Omental fat pad (tissue), 4 donors: ENCODE measurements around the gene MALAT1. TPM values are rescaled to one million over a fixed set of nuclear protein-coding genes. Genes with fewer than 3 reads are reported as not detected.
"Not testable (repeated sequence)": the region's sequence is repeated elsewhere in the genome, so short reads cannot be mapped to it uniquely, and the experiment has no call there.

Source experiments
- ATAC-seq: fragments of 150-250 bp; one replicate; pipeline ENCODE4 v1.9.1; 2016; ENCODE audit warnings: mild to moderate bottlenecking, moderate library complexity; ENCODE audit not compliant: low FRiP score
- DNase-seq: peaks from one replicate; pipeline ENCODE4 v3.0.0-alpha.2; 2019; ENCODE audit warnings: low spot score
- total RNA-seq, 4 donors: library from RNA; depleted of rRNA; stranded (reverse); fragments of >200 nt; gene quantifications; one replicate each; pipeline ENCODE4 v1.1.0, GENCODE V29; 2016
- TF ChIP-seq, protein P1 (sequence below), 3 donors: fragments of 450-650 bp; IDR thresholded peaks; one replicate each; pipeline ENCODE4 v1.5.1; 2016 to 2017; ENCODE audit warnings: antibody characterized with exemption in 3 of 3, mild to moderate bottlenecking in 3 of 3, moderate library complexity in 2 of 3

Gene MALAT1
- total RNA-seq, 4 donors from 2014 or later: 11,614 to 21,764 (median 16,063) TPM

DNA sequence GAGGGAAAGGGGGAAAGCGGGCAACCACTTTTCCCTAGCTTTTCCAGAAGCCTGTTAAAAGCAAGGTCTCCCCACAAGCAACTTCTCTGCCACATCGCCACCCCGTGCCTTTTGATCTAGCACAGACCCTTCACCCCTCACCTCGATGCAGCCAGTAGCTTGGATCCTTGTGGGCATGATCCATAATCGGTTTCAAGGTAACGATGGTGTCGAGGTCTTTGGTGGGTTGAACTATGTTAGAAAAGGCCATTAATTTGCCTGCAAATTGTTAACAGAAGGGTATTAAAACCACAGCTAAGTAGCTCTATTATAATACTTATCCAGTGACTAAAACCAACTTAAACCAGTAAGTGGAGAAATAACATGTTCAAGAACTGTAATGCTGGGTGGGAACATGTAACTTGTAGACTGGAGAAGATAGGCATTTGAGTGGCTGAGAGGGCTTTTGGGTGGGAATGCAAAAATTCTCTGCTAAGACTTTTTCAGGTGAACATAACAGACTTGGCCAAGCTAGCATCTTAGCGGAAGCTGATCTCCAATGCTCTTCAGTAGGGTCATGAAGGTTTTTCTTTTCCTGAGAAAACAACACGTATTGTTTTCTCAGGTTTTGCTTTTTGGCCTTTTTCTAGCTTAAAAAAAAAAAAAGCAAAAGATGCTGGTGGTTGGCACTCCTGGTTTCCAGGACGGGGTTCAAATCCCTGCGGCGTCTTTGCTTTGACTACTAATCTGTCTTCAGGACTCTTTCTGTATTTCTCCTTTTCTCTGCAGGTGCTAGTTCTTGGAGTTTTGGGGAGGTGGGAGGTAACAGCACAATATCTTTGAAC lies 6.8 kb downstream of the MALAT1 start:
- DNase-seq: peak; percentile 42
- ATAC-seq: no peak
- TF ChIP-seq, protein P1, sequence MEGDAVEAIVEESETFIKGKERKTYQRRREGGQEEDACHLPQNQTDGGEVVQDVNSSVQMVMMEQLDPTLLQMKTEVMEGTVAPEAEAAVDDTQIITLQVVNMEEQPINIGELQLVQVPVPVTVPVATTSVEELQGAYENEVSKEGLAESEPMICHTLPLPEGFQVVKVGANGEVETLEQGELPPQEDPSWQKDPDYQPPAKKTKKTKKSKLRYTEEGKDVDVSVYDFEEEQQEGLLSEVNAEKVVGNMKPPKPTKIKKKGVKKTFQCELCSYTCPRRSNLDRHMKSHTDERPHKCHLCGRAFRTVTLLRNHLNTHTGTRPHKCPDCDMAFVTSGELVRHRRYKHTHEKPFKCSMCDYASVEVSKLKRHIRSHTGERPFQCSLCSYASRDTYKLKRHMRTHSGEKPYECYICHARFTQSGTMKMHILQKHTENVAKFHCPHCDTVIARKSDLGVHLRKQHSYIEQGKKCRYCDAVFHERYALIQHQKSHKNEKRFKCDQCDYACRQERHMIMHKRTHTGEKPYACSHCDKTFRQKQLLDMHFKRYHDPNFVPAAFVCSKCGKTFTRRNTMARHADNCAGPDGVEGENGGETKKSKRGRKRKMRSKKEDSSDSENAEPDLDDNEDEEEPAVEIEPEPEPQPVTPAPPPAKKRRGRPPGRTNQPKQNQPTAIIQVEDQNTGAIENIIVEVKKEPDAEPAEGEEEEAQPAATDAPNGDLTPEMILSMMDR (IDR thresholded peaks at IDR 0.05): no peak

DNA sequence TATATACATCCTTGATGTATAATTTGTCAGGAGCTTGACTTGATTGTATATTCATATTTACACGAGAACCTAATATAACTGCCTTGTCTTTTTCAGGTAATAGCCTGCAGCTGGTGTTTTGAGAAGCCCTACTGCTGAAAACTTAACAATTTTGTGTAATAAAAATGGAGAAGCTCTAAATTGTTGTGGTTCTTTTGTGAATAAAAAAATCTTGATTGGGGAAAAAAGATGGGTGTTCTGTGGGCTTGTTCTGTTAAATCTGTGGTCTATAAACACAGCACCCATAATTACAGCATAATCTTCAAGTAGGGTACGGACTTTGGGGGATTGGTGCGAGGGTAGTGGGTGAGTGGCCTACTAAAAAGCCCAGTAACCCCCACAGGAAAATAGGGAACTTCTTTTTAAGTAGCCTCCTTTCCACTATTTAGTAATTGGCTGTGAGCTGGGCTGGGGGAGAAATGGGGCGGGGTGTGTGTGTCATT lies 7.5 kb downstream of the MALAT1 start:
- DNase-seq (peak; percentile 30), ATAC-seq (no peak)
- TF ChIP-seq, protein P1 (IDR thresholded peaks at IDR 0.05): no peak

DNA sequence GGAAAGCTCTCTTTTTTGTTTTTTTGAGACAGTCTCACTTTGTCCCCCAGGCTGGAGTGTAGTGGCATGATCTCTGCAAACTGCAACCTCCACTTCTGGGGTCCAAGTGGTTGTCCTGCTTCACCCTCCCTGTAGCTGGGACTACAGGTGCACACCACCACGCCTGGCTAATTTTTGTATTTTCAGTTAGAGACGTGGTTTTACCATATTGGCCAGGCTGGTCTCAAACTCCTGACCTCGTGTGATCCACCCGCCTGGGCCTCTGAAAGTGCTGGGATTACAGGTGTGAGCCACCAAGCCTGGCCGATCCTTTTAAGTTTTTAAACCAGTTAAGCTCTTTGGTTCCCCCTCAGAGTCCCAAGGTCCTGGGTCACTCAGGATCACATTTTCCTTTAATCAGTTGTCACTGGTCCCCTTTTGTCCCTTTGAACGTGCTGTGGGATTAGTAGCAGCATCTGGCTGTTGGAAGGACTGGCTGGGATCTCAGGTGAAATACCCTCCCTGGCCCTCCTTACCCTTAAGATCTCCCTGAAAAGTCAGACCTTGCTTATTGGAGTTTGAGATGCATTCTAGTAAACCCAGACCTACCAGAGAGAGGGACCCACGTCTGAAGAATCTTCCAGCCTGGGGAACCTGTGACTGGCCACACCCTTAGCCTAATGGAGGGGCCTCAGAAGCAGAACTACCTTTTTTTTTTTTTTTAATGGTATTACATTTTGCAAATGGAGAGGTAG lies 8.1 kb downstream of the MALAT1 start:
- TF ChIP-seq, protein P1 (IDR thresholded peaks at IDR 0.05): no peak
- peak; percentile 55 for ATAC-seq
- peak; percentile 40 for DNase-seq

DNA sequence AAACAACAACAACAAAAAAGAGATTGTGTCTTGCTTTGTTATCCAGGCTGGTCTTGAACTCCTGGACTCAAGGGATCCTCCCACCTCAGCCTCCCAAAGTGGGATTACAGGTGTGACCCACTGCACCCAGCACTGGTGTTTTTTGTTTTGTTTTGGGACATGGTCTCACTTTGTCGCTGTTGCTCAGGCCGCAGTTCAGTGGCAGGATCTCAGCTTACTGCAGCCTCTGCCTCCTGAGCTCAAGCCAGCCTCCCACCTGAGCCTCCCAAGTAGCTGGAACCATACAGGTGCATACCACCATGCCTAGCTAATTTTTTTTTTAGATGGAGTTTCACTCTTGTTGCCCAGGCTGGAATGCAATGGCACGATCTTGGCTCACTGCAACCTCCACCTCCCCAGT lies 13.5 kb downstream of the MALAT1 start:
- not testable (repeated sequence) for ATAC-seq, DNase-seq

DNA sequence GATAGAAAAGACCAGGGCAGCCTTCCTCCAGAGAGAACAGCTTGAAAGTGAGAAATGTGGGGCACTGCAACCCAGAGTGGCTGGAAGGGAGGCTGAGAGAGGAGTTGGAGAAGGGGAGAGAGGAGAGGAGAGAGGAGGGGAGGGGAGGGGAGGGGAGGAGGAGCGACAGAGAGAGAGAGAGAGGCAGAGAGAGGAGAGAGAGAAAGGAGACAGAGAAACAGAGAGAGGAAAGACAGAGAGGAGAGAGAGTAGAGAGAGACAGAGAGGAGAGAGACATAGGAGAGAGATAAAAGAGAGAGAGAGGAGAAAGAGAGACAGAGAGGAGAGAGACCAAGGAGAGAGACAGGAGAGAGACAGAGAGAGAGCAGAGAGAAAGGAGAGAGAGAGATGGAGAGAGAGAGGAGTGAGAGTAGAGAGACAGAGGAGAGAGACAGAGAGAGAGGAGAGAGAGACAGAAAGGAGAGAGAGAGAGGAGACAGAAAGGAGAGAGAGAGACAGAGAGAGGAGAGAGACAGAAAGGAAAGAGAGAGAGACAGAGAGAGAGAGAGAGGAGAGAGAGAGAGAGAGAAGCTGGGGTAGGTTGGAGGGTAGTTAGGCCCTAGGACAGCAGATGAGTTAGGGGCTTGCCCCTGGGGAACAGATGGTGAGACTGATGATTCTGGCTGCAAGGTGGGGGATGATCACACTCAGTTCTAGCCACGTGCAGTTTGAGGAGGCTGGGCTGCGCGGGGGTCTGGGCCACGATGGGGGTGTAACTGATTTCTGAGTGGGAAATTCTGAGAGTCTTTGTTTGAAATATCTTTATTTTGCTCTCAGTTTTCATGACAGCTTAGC lies 17.5 kb downstream of the MALAT1 start:
- ATAC-seq (no peak), DNase-seq (no peak)
- TF ChIP-seq, protein P1 (IDR thresholded peaks at IDR 0.05): no peak

DNA sequence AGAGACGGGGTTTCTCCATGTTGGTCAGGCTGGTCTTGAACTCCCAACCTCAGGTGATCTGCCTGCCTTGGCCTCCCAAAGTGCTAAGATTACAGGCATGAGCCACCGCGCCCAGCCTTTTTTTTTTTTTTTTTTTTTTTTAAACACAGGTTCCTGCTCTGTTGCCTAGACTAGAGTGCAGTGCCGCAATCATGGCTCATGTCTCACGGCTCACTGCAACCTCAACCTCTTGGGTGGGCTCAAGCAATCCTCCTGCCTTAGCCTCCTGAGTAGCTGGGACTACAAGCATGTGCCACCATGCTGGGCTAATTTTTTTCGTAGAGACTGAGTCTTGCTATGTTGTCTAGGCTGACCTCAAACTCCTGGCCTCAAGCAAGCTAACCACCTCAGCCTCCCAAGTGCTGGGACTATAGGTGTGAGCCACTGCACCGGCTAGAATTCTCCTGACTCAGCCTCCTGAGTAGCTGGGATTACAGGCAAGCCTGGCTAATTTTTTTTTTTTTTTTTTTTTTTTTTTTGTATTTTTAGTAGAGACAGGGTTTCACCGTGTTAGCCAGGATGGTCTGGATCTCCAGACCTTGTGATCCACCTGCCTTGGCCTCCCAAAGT lies 20.2 kb downstream of the MALAT1 start:
- not testable (repeated sequence) for DNase-seq, ATAC-seq

DNA sequence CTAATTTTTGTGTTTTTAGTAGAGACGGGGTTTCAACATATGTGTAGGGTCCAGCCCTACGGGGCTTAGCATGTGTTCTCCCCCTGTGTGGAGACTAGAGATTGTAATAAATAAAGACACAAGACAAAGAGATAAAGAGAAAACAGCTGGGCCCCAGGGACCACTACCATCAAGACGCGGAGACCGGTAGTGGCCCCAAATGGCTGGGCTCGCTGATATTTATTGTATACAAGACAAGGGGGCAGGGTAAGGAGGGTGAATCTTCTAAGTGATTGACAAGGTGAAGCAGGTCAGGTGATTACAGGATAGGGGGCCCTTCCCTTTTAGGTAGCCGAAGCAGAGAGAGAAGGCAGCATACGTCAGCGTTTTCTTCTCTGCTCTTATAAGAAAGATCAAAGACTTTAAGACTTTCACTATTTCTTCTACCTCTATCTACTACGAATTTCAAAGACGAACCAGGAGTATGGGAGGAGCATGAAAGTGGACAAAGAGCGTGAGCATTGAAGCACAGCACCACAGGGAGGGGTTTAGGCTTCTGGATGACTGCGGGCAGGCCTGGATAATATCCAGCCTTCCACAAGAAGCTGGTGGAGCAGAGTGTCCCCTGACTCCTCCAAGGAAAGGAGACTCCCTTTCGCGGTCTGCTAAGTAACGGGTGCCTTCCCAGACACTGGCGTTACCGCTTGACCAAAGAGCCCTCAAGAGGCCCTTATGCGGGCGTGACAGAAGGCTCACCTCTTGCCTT lies 23.1 kb downstream of the MALAT1 start:
- ATAC-seq, DNase-seq: not testable (repeated sequence)

DNA sequence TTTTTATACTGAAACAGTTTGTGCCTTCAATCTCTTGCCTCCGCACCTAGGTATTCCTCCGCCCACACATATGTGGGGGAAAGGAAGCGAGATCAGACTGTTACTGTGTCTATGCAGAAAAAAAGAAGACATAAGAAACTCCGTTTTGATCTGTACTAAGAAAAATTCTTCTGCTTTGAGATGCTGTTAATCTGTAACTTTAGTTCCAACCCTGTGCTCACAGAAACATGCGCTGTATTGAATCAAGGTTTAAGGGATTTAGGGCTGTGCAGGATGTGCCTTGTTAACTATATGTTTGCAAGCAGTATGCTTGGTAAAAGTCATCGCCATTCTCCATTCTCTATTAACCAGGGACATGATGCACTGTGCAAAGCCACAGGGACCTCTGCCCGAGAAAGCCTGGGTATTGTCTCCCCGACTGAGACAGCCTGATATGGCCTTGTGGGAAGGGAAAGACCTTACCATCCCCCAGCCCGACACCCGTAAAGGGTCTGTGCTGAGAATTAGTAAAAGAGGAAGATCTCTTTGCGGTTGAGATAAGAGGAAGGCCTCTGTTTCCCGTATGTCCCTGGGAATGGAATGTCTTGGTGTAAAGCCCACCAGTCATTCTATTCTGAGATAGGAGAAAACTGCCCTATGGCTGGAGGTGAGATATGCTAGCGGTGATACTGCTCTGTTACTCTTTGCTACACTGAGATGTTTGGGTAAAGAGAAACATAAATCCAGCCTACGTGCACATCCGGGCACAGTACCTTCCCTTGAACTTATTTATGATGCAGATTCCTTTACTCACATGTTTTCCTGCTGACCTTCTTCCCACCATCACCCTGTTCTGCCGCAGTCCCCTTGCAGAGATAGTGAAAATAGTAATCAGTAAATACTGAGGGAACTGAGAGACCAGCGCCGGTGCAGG lies 24.1 kb downstream of the MALAT1 start:
- DNase-seq, ATAC-seq: not testable (repeated sequence)

DNA sequence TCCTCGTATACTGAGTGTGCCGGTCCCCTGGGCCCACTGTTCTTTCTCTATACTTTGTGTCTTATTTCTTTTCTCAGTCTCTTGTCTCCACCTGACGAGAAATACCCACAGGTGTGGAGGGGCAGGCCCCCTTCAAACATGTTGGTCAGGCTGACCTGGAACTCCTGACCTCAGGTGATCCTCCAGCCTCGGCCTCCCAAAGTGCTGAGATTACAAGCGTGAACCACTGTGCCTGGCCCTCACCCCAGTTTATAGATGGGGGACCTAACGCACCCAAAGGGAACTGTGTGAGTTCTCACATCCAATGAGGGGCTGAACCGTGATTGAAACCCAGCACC lies 24.8 kb downstream of the MALAT1 start:
- not testable (repeated sequence) for DNase-seq, ATAC-seq
